Left forelimb (tissue), 1 donor: ENCODE measurements around the gene ATG9B.
"Not testable (repeated sequence)": the region's sequence is repeated elsewhere in the genome, so short reads cannot be mapped to it uniquely, and the experiment has no call there.

Experiments
- DNase-seq: peaks from one replicate; pipeline ENCODE4 v3.0.0-alpha.2; 2018; ENCODE audit warnings: low spot score

Gene ATG9B

DNA sequence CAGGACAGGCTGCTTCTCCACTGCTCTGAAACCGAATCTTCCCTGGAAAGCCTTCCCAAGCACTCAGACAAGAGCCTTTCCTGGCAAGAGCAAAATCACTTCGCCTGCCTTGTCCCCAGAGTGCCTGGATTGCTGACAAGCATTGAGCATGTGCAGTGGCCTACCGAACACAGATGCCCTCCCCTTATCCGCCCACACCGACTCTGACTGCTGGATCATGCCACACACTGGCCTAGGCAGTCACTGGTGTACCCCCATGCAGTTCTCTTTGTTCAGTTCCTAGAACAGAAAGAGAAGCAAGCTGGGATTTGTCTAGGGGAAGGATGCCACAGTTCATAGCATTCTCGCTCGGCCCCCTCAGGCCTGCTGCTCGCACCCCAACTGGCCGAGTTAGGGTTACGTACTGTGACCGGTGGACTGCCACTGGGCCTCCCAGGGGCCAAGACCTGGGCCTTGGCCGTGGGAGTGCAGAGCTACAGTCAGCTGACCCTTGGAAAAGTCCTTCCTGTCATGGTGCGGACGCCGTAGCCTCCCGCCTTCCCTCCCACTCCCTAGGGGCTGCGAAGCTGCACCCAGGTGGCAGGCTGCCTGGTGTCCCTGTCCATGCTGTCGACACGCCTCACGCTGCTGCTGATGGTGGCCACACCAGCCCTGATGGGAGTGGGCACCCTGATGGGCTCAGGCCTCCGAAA, 10.9 kb upstream of the ATG9B start:
- no peak for DNase-seq

DNA sequence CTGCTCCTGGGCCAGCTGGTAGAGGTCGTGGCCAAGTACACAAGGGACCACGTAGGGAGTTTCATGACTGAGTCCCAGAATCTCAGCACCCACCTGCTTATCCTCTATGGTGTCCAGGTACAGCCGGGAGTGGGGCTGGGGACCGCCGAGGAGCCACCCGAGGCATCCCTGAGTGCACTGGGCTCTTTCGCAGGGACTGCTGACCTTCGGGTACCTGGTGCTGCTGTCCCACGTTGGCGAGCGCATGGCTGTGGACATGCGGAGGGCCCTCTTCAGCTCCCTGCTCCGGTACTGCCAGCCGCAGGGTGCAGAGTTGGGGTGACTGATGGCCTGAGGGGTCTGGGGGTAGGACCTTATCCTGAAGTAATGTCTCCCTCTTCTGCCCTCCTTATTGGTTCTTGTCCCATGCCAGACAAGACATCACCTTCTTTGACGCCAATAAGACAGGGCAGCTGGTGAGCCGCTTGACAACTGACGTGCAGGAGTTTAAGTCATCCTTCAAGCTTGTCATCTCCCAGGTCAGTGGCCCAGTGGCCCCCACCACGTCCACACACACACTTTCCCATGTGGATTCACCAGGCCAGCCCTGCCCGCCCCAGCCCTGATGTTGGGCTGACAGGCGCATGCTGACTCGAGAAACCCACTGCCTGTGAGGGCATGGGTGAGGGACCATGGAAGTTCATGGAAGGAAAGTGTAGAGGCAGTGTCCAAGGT, 10.2 kb upstream of the ATG9B start:
- no peak for DNase-seq

DNA sequence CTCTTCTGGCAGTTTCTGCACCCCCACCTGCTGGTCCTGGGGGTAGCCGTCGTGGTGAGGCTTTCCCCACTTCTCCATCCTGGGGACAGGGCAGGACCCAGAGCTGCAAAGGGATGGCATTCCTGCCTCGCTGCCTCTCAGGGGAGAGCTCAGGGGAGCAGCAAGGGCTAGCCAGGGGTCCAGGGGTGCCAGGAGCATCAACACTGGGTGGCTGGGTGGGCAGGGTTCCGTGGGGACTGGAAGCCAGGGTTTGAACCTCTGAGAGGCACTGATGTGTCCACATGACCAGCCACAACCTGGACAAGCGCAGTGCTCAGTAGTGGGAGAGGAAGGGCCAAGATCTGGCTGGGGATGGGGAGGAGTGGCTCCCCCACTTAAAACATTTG, 9.6 kb upstream of the ATG9B start:
- DNase-seq = no peak

GRCh38 chr7:151032936-151033863, 8.9 kb upstream of the ATG9B start:
- DNase-seq = no peak

DNA sequence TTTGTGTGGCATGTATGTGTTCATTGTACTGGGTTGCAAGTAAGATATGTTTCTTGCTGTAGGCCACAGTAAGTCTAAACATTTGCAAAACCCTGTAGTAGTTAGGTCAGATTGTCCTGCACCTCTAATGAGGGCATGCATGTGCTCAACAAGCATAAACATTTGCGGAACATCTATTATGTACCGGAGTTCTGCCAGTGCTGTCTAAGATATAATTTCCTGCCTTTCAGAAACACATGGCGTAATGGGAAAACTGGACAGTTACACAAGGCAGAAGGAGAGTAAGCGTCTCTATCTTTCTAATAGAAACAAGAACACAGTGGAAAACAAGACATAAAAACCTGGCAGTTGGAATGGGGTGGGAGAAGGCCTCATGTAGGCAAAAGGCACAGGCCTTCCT, 6.7 kb upstream of the ATG9B start:
- no peak for DNase-seq

DNA sequence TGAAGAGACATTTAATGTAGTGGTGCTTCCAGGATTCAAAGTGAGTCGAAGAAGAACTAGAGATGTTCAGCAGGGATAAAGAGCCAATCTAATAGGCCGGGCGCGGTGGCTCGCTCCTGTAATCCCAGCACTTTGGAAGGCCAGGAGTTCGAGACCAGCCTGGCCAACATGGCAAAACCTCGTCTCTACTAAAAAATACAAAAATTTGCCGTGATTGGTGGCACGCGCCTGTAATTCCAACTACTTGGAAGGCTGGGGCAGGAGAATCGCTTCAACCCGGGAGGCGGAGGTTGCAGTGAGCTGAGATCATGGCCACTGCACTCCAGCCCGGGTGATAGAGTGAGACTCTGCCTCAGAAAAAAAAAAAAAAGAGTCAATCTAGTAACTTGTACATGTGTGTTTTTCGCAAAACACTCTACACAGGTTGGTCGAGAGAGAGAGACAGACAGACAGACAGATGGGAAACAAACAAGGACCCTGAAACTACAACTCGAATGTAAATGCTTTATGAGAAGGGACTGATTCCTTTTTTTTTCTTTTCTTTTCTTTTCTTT, 4.7 kb upstream of the ATG9B start:
- no peak for DNase-seq

DNA sequence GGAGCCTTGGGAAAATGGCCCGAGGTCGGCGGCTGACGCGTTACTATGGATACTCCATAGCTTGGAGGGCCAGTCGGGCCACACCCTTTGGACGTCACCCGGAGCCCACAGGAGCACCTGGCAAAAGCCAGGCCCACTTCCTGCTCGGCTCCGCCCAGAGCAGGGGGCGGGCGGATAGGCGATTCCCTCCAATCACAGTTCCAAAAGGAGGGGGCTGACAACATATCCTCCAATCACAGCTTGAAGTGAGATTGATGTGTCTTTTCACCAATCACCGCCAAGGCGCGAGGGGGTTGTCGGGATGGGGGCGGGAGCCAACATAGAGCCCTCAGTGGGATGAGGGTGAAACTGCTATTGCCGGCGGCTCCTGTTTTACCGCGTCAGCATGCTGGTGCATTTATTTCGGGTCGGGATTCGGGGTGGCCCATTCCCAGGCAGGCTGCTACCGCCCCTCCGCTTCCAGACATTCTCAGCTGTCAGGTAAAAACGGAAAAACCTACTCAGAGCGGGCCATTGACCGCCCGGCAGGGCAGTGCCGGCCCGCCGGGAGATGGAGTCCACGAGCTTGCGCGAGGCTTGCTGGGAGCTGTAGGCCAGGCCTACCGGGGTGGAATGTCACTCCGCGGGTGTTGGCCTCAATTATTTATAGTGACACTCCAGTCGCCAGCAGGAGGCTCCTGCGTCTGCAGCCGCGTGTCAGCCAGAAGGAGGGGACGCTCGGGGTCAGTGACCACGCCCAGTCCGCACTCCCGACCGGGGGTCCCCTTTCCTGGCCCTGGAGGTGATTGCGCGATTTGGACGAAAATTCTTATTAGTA, 4.0 kb upstream of the ATG9B start, which contains the start of gene ABCB8:
Gene ABCB8 (plus strand): TSS at position 320 of the 817 bp plus-strand sequence. CDS start 66 bp downstream, at position 386.
- peak; percentile 99 for DNase-seq

- DNase-seq = not testable (repeated sequence)
These were observed 3.4 kb upstream of the ATG9B start for GRCh38 chr7:151027728-151028130.

- DNase-seq = not testable (repeated sequence)
These were observed 2.8 kb upstream of the ATG9B start for GRCh38 chr7:151026771-151027727.

- no peak for DNase-seq
These were observed 1.8 kb upstream of the ATG9B start for GRCh38 chr7:151025924-151026671.

DNA sequence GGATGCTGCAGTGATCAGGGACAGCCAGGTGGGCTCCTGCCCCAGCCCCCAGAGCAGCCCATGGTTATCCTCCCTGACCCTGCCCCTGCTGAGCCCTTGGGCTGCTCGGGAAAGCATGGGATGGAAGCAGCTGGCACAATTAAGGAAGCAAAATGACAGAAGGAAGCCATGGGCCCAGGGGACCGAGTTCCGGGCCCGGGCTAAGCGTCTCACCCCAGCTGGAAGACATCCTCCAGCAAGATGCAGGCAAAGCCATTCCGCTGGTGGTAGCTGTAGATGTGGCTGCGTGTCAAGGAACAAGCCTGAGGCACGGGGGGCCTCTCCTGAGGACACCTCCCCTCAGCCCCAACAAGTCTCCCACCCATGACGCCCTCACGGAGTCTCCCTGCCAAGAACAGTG, 1.1 kb downstream of the ATG9B start:
- no peak for DNase-seq

DNA sequence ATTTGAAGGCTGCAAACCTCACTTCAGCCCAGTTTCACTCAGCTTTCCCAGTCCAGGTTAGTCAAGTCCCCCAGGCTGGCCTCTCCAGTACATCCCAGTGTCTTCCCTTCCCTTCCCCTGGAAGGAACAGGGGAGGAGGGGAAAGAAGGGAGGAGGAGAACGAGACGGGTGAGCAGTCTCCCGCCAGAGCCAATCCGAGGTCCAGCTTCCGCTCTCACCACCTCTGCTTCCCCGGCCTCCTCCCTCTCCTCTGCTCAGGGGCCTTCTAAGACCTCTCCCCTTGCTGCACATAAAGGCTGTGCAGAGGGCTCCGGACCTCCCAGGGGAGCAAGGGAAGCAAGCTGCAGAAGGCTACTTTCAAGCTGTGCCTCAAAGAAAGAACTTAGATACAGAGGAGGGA, 4.1 kb downstream of the ATG9B start:
- no peak for DNase-seq

DNA sequence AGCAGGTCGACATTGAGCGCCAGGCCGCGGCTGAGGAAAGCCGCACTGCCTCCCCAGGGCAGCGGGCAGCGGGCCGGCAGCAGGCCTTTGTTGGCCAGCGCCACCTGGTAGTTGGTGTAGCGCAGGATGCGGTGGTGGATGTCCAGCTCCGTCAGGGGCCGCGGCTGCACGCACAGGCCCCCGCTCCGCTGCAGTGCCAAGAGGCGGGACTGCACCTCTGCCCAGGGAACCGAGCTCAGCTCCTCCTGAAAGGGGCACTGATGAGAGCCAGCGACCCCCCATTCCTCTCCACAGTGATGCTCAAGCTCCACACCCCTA, 5.2 kb downstream of the ATG9B start:
- DNase-seq = no peak

GRCh38 chr7:151018421-151019129, 5.7 kb downstream of the ATG9B start:
- no peak for DNase-seq

GRCh38 chr7:151017953-151018420, 6.3 kb downstream of the ATG9B start:
- peak; percentile 83 for DNase-seq

GRCh38 chr7:151017370-151017952, 6.8 kb downstream of the ATG9B start:
- DNase-seq = no peak

GRCh38 chr7:151016942-151017341, 7.4 kb downstream of the ATG9B start:
- no peak for DNase-seq

DNA sequence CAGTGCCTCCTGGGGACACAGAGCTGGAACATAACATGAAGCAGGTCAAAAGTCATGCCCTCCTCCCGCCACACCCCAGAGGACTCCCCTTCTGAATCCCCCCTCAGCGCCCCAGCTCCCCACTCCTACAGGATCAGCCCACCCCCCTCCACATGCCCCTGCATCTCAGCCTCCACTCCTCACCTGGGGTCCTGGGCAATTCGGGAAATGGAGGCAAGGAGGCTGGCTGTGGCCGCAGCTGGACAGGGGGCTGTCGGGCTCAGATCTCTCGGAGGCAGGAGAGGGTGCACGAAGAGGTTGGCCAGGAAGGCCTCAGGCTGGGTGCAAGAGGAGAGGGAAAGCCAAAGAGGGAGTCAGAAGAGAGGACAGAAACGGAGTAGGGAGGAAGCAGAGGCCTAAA, 7.8 kb downstream of the ATG9B start:
- DNase-seq = no peak
